Stimulated activated CD4-positive, alpha-beta T cell treated with anti-CD3 and anti-CD28 coated beads, Interleukin-15, amount 100 ng/mL, for 48 hours (primary cell): ENCODE data around the gene NOTCH2.

Experiments
- DNase-seq, 2 donors: peaks; one replicate each; pipeline ENCODE4 v3.0.0-alpha.2; 2020; ENCODE audit warnings: low read depth in 2 of 2

Gene NOTCH2

DNA sequence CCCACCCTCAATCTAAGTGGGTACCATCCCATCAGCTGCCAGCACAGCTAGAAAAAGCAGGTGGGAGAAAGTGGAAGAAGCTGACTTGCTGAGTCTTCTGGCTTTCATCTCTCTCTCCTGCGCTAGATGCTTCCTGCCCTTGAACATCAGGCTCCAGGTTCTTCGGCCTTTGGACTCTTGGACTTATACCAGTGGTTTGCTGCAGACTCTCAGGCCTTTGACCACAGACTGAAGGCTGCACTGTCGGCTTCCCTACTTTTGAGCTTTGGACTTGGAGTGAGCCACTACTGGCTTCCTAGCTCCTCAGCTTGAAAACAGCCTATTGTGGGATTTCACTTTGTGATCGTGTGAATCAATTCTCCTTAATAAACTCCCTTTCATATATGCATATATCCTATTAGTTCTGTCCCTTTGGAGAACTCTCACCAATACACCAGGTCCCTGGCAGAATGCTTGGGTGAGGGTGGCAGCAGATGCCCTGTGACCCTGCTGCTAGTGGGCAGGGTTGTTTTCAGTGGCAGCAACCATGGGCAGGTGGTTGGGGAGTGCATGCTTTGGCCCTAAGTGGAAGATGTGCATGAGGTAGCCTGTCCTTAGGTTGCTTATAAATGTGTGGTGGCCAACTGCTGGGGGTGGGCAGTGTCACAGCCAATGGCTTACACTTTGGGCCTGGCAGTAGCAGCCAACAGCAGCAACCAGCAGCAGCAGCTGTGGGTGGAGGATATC lies 162.4 kb downstream of the NOTCH2 start:
- DNase-seq = no peak

DNA sequence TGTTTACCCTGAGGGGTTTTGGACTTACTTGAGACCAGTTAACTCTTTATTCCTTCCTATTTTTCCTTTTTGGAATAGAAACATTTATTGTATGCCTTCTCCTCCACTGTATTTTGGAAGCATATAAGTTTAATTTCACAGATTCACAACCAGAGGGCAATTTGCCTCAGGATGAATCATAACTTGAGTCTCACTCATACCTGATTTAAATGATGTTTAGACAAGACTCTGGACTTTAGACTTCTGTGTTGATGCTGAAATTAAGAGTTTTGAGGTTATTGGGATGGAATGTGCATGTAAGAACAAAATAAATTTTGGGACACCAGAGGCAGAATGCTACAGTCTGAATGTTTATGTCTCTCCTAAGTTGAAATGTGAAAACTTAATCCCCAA lies 166.0 kb downstream of the NOTCH2 start:
- DNase-seq = no peak

DNA sequence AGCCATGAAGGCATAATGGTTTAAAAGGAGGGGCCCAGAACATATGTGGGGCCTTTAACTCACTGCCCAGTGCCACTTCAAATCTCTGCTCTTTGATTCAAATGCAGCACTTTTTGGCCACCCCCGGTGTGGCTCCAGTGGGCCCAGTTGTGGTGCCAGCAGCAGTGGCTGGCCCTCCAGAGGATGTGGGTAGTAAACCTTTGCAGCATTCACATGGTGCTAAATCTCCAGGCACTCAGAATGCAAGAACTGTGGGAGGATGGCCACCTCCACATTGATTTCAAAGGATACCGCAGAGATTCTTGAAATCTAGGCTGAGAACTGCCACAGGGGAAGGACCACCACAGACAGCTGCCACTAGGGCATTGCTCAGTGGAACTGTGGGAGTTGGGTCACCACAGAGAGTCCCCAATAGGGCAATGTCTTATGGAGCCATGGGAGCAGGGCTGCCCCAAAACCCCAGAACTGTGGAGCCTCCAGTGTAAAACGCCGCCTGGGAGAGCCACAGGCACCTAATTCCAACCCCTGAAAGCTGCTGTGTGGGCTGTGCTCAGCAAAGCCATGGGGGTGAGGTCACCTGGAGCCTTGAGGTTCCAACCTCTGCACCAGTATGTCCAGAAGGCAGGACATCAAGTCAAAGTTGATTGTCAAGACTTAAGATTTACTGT lies 166.6 kb downstream of the NOTCH2 start:
- no peak for DNase-seq

DNA sequence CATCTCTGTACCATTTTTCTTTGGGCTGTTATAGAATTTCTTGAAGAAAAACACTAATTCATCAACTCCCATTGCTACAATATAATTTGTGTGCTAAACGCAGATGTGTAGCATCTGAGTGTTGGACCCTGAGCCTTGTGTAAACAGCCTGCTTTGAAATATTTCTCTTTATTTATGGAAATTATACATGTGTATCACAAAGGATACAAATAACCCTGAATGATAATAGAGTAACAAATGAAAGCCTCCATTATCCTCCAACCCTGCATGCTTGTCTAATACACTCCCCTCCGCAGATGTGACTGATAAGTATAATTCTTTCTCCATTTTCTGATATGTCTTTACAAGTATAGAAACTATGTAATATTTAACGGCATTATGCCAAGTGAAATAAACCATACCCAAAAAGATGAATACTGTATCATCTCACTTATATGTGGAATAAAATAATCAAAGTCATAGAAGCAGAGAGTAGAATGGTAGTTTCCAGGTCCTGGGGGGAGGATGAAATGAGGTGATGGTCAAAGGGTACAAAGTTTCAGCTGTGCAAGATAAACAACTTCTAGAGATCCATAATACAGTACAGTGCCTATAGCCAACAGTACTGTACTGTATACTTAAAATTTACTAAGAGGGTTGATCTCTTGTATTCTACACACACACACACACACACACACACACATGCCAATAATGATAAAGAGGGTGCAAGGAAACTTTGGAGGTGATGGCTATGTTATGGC lies 170.3 kb downstream of the NOTCH2 start:
- DNase-seq = no peak

DNA sequence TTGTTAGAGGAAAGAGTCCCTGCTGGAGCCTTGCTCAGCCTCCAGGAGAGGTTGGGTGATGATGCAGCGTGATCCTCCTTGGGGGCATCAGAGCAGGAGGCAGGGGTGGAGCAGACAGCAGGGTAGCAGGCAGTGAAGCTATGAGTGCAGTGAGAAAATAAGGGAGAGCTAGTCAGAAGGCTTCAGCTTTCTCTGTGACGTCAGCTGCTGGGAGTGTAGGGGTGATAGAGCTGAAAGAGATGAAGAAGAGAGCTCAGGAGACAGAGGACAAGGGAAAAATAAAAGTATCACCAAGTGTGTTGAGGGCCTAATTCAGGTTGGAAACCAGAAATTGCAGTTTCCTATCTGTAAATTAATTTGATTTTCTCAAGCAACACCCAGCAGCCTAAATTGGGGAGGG lies 170.9 kb downstream of the NOTCH2 start:
- DNase-seq = no peak

DNA sequence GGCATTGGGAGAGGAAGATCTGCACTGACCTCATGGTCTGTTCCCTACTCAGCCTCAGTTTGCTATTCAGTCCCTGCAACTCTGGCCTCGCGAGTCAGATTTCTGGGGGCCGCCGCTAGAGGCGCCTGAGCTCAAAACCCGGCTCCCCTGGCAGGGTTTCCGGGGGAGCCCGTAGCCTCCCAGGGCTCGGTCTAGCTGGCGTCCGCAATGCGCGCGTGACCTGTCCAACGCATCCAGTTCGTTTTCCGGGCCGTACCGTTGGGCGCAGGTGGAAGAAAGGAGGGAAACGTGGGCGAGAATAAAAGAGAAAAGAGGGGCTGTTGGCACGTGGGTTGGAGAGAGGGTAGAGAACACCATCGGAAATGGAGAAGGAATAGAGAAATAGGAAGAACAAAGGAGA lies 173.2 kb downstream of the NOTCH2 start, which contains the start of gene ADAM30:
ADAM30 (minus strand) TSS at position 213 of the 400 bp plus-strand sequence; CDS start at position 34, 179 bp downstream.
- no peak for DNase-seq

DNA sequence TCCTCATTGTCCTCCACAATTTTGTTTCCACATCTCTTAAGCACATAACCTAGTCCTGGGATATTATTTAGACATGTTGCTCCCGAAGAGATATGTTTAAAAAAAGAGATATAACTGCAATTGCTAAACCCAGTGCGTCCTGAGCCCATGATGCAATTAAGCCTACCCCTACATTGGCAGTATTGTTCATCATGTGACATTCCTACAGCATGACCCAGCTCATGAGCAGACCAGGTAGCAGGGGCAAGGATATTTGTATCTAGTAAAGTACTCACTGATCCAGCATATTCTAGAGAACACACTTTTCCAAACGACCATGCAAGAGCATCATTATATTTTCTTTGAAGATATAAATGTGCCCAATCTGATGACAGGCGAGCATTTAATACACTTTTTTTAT lies 174.4 kb downstream of the NOTCH2 start:
- DNase-seq = no peak

DNA sequence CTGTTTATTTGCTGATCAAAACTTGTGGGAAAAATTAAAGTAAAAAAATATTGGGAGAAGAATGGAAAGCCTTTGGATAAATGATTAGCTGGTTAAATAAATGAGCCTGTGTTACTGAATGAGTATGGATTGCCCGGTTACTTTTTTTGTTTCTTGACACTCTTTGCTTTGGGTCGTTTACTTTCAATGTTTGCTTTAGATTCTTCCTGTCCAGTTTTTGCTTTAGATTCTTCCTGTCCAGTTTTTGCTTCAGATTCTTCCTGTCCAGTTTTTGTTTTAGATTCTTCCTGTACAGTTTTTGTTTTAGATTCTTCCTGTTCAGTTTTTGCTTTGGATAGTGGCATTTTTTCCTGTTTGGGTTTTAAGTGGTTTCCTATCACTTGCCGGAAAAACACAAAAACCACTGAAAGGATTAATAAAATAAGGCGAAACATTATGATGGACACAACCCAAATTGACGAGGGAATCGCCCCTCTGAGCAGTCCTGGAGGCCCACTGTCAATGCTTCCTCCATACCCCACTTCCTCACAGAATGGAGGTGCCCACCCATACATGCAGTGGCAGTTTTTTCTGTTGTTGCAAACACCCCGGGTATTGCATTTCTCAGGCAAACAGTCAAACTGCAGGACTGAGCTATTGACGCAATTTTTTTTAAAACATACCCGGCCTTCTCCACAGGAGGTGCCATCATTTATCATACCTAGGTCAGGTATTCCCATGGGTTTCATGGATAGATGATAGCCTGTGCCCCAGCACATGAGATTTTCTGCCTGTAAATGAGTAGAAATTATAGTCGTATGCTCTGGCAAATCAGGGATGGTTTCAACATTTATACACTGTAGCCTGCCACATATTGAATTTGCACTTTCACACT lies 175.4 kb downstream of the NOTCH2 start:
- DNase-seq = no peak

DNA sequence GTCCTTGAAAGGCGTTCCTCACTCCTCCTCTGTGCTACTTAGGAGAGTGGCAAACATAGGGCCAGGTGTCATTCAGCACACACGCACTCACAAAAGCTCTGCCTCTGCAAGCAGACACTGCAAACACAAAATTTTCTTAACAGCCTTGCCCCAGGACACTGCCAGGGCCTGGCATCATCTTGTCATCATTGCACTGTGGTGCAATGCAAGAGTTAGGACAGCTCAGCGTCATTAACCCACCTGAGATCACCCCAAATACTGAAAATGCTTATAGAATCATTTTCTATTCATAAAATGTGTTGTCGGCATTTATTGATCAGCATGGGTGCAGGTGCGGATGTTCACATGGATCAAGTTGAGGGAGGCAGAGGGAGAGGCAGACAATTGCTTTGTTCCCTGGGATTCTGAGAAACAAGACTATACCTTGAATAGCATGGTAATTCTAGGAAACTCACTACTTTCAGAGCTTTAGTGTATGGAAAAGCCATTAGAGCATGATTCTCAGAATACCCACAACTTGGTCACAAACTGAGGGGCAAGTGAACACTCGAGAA lies 176.1 kb downstream of the NOTCH2 start:
- DNase-seq = no peak

DNA sequence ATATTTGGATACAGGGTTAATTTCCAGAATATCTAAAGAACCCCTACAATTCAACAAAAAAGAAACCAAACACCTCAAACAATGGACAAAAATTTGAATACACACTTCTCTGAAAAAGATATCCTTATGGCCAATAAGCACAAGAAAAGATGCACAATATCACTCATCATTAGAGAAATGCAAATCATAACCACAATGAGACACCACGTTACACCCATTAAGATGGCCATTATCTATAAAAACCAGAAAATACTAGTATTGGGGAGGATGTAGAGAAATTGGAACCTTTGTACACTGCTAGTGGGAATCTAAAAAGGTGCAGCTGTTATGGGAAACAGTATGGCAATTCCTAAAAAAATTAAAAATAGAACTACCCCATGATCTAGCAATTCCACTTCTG lies 178.1 kb downstream of the NOTCH2 start:
- DNase-seq = no peak

DNA sequence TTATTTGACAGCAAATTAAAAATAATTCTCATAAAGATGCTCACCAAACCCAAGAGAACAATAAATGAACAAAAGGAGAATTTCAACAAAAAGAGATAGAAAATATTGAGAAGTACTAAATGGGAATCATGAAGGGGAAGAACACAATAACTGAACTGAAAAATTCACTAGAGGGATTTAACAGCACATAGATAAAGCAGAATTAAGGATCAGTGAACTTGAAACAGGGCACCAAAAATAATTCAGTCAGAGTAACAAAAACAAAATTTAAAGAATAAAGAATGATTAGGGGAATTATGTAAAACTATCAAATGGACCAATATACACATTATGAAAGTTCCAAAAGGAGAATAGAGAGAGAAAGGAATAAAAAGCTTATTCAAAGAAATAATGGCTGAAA lies 181.0 kb downstream of the NOTCH2 start:
- no peak for DNase-seq

DNA sequence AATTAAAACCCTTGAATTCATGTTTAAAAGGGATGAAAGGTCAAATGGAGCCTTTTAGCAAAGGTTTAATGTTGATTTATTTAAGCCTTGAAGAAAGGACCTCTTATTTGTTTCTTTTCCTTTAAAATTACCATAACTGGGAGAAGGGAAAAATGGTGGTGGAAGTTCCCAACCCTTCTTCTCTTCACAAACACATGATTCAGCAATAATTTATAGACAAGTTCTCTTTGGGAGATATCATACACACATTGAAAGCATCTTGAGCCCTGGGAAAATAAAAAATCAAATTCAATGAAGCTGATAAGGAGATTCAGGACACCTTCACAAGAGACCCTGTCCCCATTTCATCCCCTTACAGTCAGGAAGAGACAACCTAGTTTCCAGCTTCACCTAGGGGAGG lies 182.0 kb downstream of the NOTCH2 start:
- DNase-seq = no peak

DNA sequence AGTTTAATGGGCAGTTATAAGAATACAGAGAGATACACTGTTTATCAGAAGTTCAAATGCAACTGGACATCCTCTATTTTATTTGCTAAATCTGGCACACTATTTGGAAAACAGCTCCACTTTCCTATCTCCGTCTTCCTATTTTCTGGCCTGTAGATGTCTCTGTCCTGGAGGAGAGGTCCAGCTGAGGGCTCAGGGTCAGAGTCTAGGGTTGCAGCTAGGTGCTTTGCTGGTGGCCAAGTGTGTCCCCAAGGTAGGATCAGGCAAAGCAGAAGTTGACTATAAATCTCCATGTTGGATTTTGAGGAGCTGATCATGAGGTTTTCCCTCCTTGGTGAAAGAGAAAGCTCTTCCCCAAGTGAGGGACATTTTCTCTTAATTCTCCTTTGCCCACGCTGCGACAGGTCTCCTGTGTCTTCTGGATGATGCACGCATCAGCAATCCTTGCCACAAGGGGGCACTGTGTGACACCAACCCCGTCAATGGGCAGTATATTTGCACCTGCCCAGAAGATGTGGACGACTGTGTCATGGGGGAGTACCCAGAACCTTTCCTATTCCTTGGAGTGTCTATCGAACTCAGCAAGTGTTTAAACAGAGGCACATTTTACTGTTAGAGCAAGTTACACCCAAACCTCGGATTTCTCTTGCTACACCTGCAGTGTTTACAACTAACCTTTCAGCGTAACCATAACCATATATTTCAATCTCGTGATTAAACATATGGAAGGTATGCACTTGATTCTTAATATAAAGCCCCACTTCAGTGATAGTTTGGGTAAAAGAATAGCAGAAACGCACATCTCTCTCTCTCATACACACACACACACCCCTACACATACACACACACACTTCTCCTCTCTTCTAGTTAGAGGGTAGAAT lies 183.3 kb downstream of the NOTCH2 start:
- DNase-seq = peak; percentile 19 to 40

DNA sequence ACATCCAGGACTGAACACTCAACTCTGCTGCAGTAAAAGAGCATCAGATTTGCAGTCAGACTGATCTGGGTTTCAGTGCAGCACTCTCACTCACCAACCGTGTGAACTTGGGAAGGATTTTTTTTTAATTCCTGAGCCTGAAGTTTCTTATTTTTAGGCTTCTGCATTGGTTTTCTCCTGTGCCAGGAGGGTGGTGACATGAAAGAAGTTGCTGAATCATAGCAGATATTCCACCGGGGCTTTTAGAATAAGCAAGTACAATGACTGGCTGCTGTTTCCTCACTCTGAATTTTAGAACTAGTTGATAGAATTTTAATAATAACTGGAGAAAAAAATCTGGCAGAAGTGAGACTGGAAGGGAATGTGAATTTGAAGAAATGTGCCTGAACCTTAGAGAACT lies 184.8 kb downstream of the NOTCH2 start:
- DNase-seq = no peak

DNA sequence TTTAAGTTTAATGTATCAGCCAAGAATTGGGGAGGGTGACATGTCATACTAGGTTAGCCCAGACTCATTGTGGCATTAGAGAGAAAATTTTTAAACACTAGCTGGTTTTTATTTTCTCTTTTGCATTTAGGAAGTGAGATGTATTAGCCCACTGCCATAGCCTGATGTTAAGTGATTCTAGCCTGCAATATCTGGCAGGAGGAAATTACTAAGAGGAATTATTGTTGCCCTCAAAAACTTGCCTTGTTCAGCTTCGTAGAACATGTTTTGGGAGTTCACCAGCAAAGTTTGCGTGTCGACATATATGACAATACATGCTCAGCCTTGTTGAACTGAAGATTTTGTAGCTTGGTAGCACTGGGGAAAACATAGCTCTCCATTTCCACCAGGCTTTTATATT lies 185.6 kb downstream of the NOTCH2 start:
- no peak for DNase-seq

DNA sequence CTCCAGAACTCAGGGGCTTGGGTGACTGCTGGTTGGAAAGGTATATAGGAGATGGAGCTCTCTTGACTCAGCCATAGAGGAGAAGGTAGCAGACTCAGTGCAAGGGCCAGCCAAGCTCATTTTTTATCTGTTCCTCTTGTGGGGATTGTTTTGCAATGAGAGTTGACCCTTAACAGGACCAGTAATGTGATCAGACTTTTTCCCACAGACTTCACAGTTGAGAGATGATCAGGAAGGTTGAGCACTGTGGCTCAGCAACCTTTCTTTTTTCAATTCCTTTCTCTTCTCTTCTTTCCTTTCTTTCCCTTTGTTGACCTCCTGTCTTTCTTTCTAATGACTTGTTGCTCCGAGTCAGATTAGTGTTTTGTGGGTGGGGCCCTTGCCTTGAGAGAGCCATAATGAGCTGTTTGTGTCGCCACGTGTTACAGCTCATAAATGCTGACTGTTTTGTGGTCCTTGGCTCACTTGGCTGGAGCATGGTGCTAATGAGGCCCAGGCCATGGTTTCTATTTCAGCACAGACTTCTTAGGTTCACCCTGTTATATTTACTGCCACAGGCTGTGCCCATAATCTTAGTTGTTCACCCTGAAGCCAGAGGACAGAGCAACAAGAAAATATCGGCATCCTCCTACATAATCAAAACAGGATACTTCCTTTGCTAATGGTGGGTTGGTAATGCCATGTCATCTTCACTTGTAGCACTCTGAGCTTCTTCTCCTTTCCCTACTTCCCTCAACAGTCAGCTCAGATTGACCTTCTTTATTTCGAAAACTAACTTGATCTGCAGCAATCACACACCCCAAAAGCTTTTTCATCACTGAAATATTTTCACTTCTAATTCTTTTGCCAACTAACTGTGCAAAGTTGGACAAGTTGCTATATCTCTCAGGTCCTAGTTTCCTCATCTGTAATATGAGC lies 187.1 kb downstream of the NOTCH2 start:
- no peak for DNase-seq

DNA sequence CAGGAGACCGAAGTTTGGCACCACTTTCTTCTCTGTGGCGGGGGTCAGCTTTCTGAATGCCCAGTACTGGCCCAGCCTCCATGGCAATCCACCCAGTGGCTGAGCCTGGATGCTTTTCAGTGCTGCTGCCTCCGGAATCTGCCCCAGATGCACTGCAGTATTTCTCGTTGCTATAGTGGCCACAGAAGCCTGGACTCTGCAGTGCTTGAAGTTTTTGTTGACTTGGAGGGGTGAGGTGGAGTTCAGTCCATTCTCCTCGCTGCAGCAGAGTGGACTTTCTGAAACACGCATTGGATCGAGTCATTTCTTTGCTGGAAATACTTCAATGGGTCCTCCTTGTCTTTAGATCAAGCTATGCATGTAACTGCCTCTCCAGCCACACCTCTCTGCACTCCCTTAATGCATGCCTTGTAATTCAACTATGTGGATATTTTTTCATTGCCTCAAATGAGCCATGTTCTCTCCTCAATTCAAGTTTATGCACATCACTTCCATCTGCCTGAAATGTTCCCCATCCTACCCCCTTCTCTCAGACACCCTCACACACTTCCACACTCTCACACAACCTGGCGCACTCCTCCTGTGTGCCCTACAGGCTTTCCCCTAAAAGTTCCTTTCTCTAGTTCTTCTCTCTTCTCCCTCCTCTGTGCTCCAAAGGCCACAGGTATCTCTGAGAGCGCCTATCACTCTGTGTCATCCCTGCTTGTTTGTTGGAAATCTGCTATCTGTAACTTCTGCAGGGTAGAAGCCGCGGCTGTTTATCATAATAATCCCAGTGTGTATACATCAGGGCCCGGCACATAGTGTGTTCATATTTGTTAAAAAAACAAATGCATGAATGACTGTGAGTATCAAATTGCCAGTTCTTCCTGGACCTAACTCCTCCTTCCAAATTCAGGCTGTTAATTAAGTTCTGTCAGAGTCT lies 189.7 kb downstream of the NOTCH2 start:
- DNase-seq = no peak

DNA sequence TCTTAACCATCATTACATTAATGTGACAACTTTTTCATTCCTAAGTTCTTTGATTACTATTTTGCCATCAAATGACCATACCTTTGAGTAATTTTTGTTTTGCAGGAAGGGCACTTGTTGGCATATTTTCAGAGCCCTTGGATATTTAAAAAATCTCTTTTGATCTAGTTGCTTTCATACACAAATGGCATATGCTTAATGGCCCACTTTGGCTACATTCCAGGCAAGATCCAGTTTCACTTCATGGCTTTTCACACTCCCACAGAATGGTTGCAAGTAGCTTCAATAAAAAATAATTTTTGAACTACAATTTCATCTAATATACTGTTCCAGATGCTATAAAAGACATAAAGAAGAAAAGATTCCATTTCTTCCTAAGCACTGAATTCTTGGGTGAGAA lies 191.3 kb downstream of the NOTCH2 start:
- DNase-seq = no peak
